Hepatic stellate cell (primary cell): ENCODE measurements around the gene MTFR1L.

ENCODE experiments used
- DNase-seq: peaks from one replicate; pipeline ENCODE4 v3.0.0; 2011; ENCODE audit warnings: low spot score

Gene MTFR1L

DNA sequence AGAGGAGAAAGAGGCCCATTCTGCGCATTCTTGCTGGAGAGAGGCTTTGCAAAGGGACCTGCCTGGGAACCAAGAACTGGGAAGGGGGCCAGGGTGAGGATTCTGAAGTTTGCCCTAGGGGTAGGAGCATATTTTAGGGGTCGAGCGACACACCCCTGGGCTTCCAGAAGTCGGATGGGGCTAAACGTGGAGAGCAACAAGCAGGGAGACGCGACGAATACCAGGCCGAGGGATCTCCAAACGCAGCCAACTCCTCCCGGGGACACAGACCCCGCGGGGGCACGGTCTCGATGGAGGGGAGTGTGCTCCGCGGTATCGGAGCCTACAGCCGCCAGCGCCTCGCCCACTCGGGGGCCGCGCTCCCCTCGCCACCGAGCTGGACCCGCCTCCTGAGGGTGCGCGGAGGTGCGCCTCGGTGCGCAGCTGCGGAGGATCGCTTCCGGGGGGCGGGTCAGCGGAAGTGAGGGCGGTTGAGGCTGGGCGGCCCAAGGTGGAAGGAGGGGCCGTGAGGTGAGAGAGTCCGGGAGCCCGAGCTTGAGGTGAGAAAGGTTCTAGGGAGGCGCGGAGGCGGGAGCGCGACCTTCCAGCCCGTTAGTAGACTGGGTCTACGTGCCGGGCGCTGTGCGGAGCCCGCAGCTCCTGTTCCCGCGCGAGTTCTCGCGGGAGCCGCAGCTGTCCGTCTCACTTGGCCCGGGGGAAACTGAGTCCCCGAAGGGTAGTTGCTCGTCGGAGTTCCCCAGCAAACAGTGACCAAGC is at the start of gene MTFR1L:
MTFR1L (plus strand) TSS at position 464 of the 756 bp plus-strand sequence. CDS start 3,151 bp downstream, outside the sequence.
- DNase-seq, result peak; percentile 94

GRCh38 chr1:25770541-25771220 is 49.1 kb upstream of the MTFR1L start:
- no peak for DNase-seq

- DNase-seq, result no peak
Observed at GRCh38 chr1:25771221-25772114, 48.3 kb upstream of the MTFR1L start.

GRCh38 chr1:25772164-25772563 is 47.6 kb upstream of the MTFR1L start:
- DNase-seq, result no peak

- DNase-seq, result no peak
Observed at GRCh38 chr1:25772692-25773245, 47.0 kb upstream of the MTFR1L start.

- DNase-seq, result no peak
Observed at GRCh38 chr1:25773441-25774125, 46.2 kb upstream of the MTFR1L start.

DNA sequence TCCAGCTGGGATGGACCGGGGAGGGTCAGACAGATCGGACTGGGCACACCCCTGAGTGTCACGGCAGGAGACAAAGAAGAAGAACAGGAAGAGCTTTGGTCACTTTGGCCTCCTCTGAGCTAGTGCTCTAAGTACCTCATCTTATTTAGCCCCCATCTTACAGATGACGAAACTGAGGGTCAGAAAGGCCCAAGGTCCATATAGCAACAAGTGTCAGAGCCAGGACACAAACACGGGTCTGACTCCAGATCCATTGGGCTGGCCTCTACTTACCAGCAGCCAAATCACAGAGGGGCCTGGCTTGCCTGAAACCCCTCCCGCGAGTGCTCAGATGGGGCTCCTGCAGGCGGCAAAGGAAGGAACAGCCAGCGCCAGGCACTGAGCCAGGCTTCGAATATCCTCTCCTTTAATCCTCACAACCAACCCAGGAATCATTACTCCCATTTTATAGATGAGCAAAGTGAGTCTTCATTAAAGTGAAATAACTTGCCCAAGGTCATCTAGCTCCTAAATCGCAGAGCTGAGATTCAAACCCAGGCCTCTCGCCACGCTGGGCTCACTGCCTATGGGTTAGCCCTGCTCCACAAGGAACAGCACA is 45.4 kb upstream of the MTFR1L start:
- DNase-seq, result no peak

DNA sequence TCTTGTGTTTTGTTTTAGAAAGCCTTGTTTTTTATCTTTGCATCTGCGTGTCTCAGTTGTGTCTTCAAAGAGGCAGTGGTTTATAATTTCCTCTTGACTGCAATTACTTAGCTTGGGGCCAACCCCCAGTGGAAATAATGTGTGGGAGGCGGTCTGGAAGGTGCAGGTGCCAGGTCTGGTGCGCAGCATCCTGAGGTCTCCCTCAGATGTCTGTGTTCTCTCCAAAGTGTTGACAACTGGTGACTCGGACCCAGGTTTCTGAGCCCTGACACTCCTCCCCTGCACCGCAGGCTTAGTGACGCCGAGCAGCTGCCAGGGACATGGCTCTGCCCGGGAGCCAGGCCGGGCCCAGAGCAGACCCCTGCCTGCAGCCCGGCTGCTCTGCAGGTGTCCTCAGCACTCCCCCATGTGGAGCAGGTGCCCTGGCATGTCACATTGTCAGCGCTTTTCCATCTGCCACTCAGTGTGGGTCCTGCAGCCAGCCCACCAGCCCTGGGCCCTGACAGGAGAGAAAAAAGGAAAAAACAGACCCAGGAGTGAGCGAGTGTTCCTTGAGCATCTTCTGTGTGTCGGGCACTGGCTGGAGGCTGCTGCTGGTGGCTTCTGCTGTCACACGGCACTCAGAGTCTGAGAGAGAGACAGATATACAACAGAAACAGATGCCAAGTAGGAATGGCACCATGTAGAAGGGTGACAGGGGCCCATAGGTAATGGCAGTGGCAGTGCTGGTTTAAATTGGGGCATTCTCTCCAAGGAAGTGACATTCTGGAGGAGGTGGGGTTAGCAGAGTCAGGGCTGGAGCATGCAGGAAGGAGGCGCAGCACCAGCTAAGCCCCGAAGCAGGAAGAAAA is 44.6 kb upstream of the MTFR1L start:
- DNase-seq, result no peak

- no peak for DNase-seq
Observed at GRCh38 chr1:25779388-25779787, 40.4 kb upstream of the MTFR1L start.

DNA sequence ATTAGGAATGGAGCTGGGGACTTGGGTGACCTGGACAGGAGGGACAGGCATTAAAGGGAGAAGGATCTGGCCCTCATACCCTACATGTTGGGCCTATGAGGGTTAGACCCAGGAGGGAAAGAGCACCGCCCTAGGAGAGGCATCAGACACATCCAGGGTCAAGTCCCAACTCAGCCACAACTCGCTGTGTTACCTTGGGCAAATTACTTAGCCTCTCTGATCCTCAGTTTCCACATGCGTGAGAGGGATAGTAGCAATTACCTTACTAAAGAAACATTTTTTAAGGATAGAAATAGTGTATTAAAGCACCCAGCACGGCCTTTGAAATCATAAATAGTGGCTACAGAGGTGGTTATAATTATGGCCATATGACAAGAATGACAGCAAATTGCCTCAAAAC is 39.9 kb upstream of the MTFR1L start:
- no peak for DNase-seq

DNA sequence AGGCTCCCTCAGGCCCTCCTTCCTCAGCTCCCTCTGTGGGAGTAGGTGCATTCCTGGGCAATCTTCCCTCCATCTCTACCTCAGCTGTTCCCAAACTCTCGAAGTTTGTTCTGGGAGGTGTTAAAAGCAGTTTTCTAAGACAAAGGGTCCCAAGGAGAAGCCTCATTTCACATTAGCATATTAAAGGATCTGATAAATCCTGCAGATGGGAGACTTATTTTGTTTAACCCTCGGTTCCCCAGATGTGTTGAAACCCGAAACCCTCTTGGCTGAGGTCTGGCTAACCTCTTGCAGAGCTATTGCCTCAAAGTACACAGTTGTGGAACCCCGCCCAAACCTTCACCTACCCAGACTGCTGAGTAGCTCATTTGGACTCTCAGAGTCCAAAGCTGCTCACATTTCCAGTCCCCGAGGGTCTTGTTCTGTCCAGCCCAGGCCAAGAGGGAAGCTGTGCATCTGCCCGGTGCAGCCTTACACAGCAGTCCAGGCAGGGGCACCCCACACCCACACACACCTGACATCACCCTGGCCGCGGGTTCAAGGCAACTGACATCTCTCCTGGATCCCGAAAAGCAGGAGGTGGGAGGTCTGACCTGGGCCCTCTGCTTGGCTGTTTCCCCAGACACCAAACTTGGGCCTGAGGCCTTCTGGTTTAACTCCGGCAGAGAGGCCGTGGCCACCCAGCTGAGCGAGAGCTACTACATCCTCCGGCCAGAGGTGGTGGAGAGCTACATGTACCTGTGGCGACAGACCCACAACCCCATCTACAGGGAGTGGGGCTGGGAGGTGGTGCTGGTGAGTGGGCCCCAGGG is 39.2 kb upstream of the MTFR1L start:
- DNase-seq, result no peak

GRCh38 chr1:25781130-25781433 is 38.7 kb upstream of the MTFR1L start:
- no peak for DNase-seq

DNA sequence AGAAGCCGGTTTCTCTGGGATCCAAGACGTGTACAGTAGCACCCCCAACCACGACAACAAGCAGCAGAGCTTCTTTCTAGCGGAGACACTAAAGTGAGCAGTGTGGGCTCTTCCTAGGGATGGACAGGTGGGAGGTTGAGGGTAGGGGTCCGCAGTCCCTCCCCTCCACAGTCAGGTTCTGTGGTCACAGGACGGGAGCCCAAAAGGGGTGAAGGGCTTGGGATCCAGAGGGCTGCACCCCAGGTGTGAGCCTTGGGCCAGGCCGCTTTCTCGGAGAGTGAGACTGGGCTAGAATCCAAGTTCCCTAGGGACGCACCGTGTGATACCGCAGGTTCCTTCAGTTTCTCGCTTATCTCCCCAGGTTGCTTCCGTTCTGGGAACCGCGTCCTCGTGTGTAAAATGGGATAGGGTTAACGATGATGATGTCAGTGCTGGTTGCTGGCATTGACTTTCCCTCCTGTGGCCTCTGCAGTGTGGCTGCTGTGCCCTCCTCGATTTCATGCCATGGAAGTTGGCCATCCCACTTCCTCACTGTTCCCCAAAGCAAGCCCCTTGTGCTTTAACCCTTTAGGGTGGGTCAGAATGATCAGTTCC is 37.0 kb upstream of the MTFR1L start:
- DNase-seq, result no peak

- DNase-seq, result no peak
Observed at GRCh38 chr1:25784575-25785051, 35.1 kb upstream of the MTFR1L start.

GRCh38 chr1:25785333-25786067 is 34.3 kb upstream of the MTFR1L start:
- no peak for DNase-seq

DNA sequence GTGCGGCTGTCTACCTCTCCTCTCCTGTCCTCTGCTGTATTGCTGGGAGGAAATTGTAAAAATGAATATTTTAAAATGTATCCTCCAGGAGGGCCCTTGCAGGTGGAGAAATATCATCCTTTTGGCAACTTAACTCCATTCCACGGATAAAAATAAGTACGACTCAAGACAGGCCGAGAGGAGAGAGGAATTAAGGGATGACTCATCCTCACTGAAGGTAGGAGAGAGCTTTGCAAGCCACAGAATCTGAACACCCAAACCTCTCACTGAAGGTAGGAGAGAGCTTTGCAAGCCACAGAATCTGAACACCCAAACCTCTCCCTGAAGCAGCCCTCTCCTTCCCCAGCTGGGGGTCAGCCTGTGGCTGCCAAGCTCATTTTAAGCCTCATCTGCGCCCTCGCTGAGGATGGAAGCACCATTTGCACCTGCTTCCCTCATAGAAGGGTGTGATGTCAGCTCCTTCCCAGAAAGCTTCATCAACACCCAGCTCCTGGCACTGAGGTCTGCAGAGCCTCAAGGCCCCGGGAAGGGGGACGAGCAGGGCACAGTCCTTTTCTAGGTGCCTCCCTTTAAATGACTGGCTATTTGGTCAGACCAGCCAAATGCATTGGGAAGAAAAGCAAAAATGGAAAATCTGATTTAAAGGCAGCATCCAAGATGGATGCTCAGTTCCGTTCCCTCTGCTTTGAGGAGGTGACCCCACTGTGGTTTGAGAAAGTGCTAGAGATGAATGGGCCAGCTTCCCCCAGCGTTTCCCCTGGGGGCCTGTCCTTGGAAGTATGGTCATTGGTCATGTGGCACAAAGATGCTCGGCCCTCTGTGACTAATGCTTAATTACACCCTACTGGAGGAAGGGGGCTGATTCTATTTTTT is 32.6 kb upstream of the MTFR1L start:
- peak; percentile 63 for DNase-seq

- no peak for DNase-seq
Observed at GRCh38 chr1:25787760-25788166, 32.0 kb upstream of the MTFR1L start.
